ENCODE results near the gene CCDC106. TPM values are rescaled to one million over a fixed set of nuclear protein-coding genes. Genes with fewer than 3 reads are reported as not detected.

Gene CCDC106
- total and polyA plus RNA-seq, 12 donors, result 14.8 to 63.8 (median 27.9) TPM

DNA sequence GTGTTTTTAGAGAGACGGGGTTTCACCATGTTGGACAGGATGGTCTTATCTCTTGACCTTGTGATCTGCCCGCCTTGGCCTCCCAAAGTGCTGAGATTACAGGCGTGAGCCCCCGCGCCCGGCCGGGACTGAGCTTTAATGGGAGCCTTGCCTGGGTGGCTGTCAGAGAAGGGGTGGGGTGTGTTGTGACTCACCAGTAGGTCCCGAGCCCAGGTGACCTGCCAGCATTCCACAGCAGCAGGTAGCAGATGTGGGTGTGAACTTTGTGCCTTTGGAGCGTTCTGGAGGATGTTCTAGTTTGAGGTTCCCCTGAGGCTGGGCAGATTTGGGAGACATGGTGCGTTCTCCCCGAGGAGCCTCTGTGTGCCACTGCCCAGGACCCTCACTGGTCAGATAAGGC lies 19.9 kb downstream of the CCDC106 start:
- intact Hi-C loops (cut with DNase I), result no loop called here

GRCh38 chr19:55668603-55669348 lies 20.8 kb downstream of the CCDC106 start:
- peak in 2 of 7 donors; percentile 64 to 70 for DNase-seq
- 55 to 68% (median 62%) methylated on average over 24 to 30 of the region's 30 CpGs for WGBS, 4 donors
- peaks cover 0 to 17% of the 10 kb centered on the region in 2 donors for H3K4me1 ChIP-seq (replicated peaks in 1 of 2)
- peak overlapping the region in 4 of 5 donors; percentile 4 to 66 (median 40) for H3K27ac ChIP-seq
- no peak for TF ChIP-seq POLR2A (IDR thresholded peaks at IDR 0.05)
- peaks cover 0 to 70% of the 10 kb centered on the region in 2 donors for H3K36me3 ChIP-seq (replicated peaks in 1 of 2)
- H3K27me3 ChIP-seq, result no peaks in the 10 kb centered on the region
- no peak overlapping the region for H3K4me3 ChIP-seq
- intact Hi-C loops (cut with DNase I), result no loop called here
- no peaks in the 10 kb centered on the region for H3K9me3 ChIP-seq (replicated peaks in 1 of 3)

More for the DNA sequence above, 19.9 kb downstream of the CCDC106 start:
- WGBS, 4 donors, result 30 to 71% (median 48%) methylated on average over 9 to 11 of the region's 11 CpGs
- peak in 1 of 7 donors; percentile 56 for DNase-seq
- Histone ChIP-seq H3K4me1 (replicated peaks in 1 of 2) (peaks cover 0 to 17% of the 10 kb centered on the region in 2 donors), H3K4me3 (no peak overlapping the region), H3K9me3 (replicated peaks in 1 of 3) (no peaks in the 10 kb centered on the region), H3K36me3 (replicated peaks in 1 of 2) (peaks cover 0 to 74% of the 10 kb centered on the region in 2 donors), H3K27ac (peak overlapping the region in 4 of 5 donors; percentile 4 to 66 (median 40)), H3K27me3 (no peaks in the 10 kb centered on the region)
- TF ChIP-seq POLR2A (IDR thresholded peaks at IDR 0.05) (no peak), CTCF (IDR thresholded peaks at IDR 0.05) (no peak)

- DNase-seq, result no peak
- Histone ChIP-seq H3K9me3 (replicated peaks in 1 of 3) (no peaks in the 10 kb centered on the region), H3K27ac (peak overlapping the region in 2 of 5 donors; percentile 54 to 66), H3K36me3 (replicated peaks in 1 of 2) (peaks cover 0 to 63% of the 10 kb centered on the region in 2 donors), H3K4me1 (replicated peaks in 1 of 2) (peaks cover 0 to 21% of the 10 kb centered on the region in 2 donors), H3K4me3 (no peak overlapping the region), H3K27me3 (no peaks in the 10 kb centered on the region)
- TF ChIP-seq POLR2A (IDR thresholded peaks at IDR 0.05) (no peak), CTCF (IDR thresholded peaks at IDR 0.05) (no peak)
- intact Hi-C loops (cut with DNase I), result no loop called here
- WGBS, 4 donors, result 82 to 90% (median 85%) methylated on average over 33 to 43 of the region's 43 CpGs
These were observed 21.6 kb downstream of the CCDC106 start for GRCh38 chr19:55669418-55670279.

- peak in 4 of 7 donors; percentile 51 to 66 (median 64) for DNase-seq
- TF ChIP-seq POLR2A (IDR thresholded peaks at IDR 0.05), result no peak
- no peak for TF ChIP-seq CTCF (IDR thresholded peaks at IDR 0.05)
- Histone ChIP-seq H3K9me3 (replicated peaks in 1 of 3) (no peaks in the 10 kb centered on the region), H3K27ac (no peak overlapping the region), H3K4me3 (no peak overlapping the region), H3K4me1 (replicated peaks in 1 of 2) (peaks cover 0 to 22% of the 10 kb centered on the region in 2 donors), H3K27me3 (no peaks in the 10 kb centered on the region), H3K36me3 (replicated peaks in 1 of 2) (peaks cover 0 to 59% of the 10 kb centered on the region in 2 donors)
- WGBS, 4 donors, result 62 to 81% (median 66%) methylated on average over 16 to 23 of the region's 23 CpGs
- intact Hi-C loops (cut with DNase I), result no loop called here
These were observed 22.5 kb downstream of the CCDC106 start for GRCh38 chr19:55670280-55671053.

Data from adrenal gland (tissue), 12 donors.